Limb (tissue), 2 donors: ENCODE results near the gene RGS10.

Experiments
- DNase-seq, 2 donors: peaks; one replicate each; pipeline ENCODE4 v3.0.0-alpha.2; 2016; ENCODE audit errors: extremely low spot score in 2 of 2

RGS10 gene

DNA sequence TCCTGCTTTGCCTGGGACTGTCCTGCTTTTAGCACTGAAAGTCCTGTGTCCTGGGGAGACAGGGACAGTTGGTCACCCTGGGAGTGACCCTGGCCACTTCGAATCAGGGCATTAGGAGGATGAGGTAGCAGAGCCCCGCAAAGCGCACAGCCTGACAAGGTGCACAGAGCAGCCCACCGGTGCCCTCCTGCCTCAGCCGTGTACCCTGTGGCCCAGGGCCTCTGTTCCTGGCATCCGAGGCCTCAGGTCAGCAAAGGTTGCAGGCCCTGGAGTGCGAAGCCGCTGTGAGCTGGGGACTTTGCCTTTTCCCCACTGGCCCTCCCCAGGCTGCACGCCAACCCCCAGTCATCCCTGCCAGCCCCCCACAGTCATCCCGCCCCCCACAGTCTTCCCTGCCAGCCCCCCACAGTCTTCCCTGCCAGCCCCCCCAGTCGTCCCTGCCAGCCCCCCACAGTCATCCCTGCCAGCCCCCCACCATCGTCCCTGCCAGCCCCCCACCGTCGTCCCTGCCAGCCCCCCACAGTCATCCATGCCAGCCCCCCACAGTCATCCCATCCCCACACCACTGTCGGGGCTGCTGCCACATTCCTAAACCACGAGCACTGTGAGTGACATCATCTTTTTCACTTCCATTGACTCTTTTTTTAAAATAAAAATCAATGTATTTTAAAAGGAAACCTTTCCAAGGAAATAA, 91.8 kb downstream of the RGS10 start:
- no peak for DNase-seq
